ENCODE measurements around the gene ALOX12. TPM values are rescaled to one million over a fixed set of nuclear protein-coding genes. Genes with fewer than 3 reads are reported as not detected.

Gene ALOX12
- total RNA-seq, 8 experiments from 2014 or later: 0.23 to 1.6 (median 0.37) TPM; not detected in 2

DNA sequence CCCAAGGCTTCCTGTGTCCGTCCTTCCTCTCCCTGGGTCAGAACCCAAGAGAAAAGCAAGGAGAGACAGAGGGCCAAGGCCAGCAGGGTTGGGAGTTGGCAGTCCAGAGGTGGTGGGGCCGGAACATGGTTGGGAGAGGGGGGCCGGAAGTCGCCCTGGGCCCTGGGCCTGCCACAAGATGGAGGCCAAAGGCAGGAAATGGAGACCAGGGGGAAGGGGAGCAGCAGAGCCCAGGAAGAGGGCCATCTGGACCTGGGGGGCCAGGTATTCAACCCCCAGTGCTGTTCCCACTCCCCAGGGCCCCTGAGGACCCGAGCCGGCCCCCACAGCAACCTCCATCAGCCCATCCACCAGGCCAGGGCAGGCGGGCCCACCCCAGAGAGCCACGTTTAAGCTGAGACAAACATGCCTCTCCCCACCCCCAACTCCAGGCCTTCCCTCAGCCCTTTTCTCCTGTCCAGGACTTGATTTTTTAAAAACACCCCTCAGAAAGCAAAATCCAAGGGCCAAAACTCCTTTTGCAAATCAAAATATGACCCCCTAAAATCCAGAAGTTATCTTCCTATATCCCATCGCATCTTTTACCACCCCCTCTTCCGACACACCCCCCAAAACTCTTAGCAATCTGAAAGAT lies 22.6 kb downstream of the ALOX12 start:
- no peak overlapping the region for H3K27ac ChIP-seq
- WGBS, 10 experiments: 17 to 70% (median 67%) methylated on average over 1 to 2 of the region's 10 CpGs; no CpG with 5 or more reads in 7 of the 10 experiments
- in situ Hi-C loops (cut with MboI; ENCODE audit: low pct_unique_long_range_greater_than_20kb in 2 of 9, low sequenced_read_pairs in 9 of 9, unreplicated experiment in 9 of 9): loop anchor here in 2 of 9 experiments (25.0 kb wide), 1 partner anchor 356 kb away; the partner anchor contains the start of genes C17orf100 (in 2 of the 2) and MED31 (in 2 of the 2)
- ATAC-seq (replicated peaks in 6 of 8): no peak
- H3K4me3 ChIP-seq: no peak overlapping the region
- H3K4me1 ChIP-seq (replicated peaks in 1 of 2): peaks cover 9 to 13% of the 10 kb centered on the region in 2 donors

DNA sequence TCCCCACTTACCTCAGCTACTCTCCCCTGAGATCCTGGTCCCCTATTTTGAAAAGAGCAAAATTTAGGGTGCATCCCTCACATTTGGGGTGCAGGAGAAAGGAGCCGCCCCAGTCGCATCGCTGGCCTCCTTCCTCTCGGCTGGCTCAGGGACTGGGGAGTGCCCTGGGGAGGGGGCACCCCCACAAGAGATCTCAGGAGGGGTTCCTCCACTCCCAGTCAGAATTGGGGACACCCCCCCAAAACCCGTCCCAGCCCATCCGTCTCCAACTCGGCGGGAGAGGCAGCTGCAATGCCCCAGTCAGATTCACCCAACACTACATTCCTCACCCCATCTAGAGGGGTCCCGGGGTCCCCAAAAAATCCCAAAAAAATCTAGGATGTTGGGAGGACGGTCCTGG lies 23.5 kb downstream of the ALOX12 start:
- in situ Hi-C loops (cut with MboI; ENCODE audit: low pct_unique_long_range_greater_than_20kb in 2 of 9, low sequenced_read_pairs in 9 of 9, unreplicated experiment in 9 of 9): loop anchor here in 2 of 9 experiments (25.0 kb wide), 1 partner anchor 357 kb away; the partner anchor contains the start of genes C17orf100 (in 2 of the 2) and MED31 (in 2 of the 2)
- Histone ChIP-seq H3K4me1 (replicated peaks in 1 of 2) (peaks cover 5 to 9% of the 10 kb centered on the region in 2 donors), H3K4me3 (no peak overlapping the region), H3K27ac (no peak overlapping the region)
- ATAC-seq (replicated peaks in 6 of 8): no peak
- WGBS, 10 experiments: 5% methylated on average over 4 of the region's 10 CpGs; no CpG with 5 or more reads in 8 of the 10 experiments

DNA sequence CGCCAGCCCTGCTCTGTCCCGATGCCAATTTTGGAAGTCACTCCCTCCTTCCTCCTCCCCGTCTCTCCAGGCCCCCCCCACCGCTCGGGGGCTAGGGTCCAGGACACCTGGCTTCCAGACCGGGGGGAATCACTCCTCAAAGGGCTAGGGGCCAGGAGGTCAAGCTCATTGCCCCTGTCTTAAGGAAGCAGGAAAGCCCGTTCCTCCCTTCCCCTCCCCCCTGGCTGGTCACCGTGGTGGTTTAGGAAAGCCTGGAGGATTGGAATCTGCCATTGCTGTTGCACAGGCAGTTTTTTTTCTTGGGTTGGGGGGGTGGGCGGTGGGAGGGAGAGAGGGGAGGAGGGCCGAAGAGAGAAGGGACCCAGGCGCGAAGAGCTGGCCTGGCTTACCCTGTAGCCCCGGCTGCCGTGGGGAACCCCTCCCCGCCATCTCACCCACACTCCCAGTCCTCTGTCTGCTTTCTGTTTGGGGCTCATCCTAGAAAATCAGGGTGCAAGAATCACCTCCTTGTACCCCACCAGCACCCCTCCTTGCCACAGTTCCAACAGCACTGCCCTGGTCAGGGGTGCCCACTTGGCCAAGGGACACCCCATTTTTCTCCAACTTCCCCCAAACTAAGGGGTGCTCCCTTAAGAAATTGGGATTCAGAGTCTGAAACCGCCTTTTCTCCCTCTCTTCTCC lies 24.1 kb downstream of the ALOX12 start:
- peak in 2 of 8 experiments; percentile 2 to 11 for ATAC-seq (replicated peaks in 6 of 8)
- in situ Hi-C loops (cut with MboI; ENCODE audit: low pct_unique_long_range_greater_than_20kb in 2 of 9, low sequenced_read_pairs in 9 of 9, unreplicated experiment in 9 of 9): loop anchor here in 2 of 9 experiments (25.0 kb wide), 1 partner anchor 358 kb away; the partner anchor contains the start of genes C17orf100 (in 2 of the 2) and MED31 (in 2 of the 2)
- Histone ChIP-seq H3K4me3 (no peak overlapping the region), H3K4me1 (replicated peaks in 1 of 2) (peaks cover 5 to 9% of the 10 kb centered on the region in 2 donors), H3K27ac (no peak overlapping the region)
- 0 to 80% (median 45%) methylated on average over 1 to 3 of the region's 16 CpGs; no CpG with 5 or more reads in 4 of the 10 experiments for WGBS, 10 experiments

DNA sequence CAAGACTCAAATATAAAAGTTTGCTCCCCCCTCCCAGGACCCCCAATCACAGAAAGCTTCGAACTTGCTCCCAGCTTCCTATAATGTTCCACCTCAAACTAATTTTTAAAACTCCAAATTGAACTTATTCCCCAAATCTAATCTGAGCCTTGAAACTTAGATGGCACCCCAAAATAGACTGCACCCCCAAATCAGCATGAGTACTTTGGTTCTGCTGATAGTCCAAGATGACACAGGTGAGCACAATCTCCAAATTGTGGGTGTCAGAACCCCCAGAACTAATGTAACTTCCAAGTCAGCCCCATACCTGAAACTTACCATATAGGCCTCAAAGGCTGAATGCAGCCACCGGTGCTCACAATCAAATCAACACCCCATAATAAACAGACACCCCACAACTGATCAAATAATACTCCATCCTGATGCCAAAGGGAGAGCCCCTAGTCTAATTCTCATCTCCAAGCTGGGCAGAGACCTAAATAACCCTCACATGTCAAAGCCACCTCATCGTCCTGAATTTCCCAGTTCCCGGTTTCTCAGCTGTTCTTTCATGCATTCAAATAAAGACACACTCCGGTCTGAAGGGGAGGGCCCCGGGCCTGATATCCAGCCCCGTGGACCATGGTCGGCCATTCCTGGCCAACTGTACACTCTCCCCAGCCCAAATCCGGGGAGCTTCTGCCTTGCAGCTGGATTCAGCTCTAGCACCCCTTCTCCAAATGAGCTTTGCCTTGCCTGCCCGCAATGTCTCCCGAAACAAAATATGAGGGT lies 25.2 kb downstream of the ALOX12 start:
- peaks cover 0 to 5% of the 10 kb centered on the region in 2 donors for H3K4me1 ChIP-seq (replicated peaks in 1 of 2)
- in situ Hi-C loops (cut with MboI; ENCODE audit: low pct_unique_long_range_greater_than_20kb in 2 of 9, low sequenced_read_pairs in 9 of 9, unreplicated experiment in 9 of 9): loop anchor here in 2 of 9 experiments (25.0 kb wide), 1 partner anchor 359 kb away; the partner anchor contains the start of genes C17orf100 (in 2 of the 2) and MED31 (in 2 of the 2)
- H3K4me3 ChIP-seq: no peak overlapping the region
- H3K27ac ChIP-seq: no peak overlapping the region
- 0 to 100% (median 64%) methylated on average over 2 to 8 of the region's 11 CpGs; no CpG with 5 or more reads in 3 of the 10 experiments for WGBS, 10 experiments
- ATAC-seq (replicated peaks in 6 of 8): no peak

DNA sequence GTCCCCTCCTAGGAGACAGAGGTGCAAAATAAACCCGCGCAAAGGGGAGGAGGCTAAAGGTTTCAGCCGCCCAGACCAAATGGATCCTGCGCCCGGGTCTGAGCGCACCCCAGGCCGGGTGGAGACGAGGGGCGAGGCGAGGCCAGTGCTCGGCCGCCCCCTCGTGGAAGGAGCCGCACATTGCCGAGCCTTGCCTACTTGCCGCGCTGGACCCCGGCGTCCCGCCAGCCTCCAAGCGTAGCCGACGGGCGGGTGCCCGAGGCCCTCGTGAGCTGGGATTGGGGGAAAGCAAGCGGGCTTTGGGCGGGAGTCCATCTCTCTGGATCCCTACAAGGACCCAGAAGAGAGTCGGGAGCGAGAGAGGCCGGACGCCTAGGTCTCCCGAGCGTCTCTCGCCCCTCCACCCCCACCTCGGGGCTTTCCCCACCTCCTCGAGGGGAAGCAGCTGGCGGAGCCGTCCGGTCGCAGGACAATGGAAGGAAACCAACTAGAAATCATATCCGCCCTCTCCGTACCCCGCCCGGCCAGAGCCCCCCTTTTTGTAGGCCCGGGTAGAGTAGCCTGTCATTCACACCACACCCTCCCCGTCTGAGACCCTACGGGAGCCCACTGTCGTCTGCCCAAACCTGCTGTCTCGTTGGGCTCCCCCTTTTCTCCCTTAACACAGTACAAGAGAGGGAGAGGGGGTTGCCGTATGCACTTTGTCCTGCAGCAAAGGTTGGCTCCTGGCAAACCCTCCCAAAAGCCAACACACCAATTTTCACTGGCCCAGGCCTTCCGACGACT lies 26.3 kb downstream of the ALOX12 start:
- peak; percentile 34 to 79 (median 58) for ATAC-seq (replicated peaks in 6 of 8)
- Histone ChIP-seq H3K4me1 (replicated peaks in 1 of 2) (peaks cover 0 to 5% of the 10 kb centered on the region in 2 donors), H3K4me3 (peak overlapping the region in 1 of 5 donors; percentile 12), H3K27ac (no peak overlapping the region)
- 0 to 40% (median 0%) methylated on average over 1 to 8 of the region's 53 CpGs; no CpG with 5 or more reads in 5 of the 10 experiments for WGBS, 10 experiments
- in situ Hi-C loops (cut with MboI; ENCODE audit: low pct_unique_long_range_greater_than_20kb in 2 of 9, low sequenced_read_pairs in 9 of 9, unreplicated experiment in 9 of 9): loop anchor here in 2 of 9 experiments (25.0 kb wide), 1 partner anchor 360 kb away; the partner anchor contains the start of genes C17orf100 (in 2 of the 2) and MED31 (in 2 of the 2)

DNA sequence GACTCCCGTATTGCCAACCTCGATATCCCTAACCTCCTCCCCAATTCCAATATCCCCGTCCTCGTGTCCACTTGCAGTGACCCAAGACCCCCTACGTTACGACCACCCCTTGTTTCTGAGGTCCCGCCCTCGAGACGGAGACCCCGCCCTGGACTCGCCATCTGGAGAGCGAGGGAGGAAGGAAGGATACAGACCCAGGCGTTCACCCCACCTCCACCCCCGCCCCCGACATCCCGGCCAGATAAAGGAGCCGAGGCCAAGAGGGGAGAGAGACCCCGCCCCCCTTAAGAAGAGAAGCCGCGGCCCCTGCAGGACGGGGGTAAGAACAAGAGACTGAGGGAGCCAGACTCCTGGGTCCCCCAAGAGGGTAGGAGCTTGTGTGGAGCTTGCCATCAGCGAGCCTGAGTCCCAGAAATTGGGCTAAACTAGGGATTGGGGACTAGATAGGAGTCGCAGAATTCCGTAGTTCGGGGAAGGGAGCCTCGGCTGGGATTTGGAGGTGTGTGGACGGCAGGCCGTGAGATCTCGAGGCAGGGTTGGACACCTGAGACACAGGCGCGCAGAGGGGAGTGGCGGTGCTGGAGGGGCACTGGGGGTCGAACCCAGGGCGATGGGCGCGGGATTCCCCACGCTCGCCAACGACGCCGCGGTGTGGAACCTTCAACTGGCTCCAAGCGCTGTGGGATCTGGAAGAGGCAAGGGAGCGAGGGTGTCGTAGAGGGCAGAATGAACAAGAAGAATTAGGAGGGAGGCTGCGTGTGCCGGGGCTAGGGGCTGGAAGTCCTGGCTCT lies 27.1 kb downstream of the ALOX12 start, which contains the start of gene BCL6B:
Gene BCL6B (plus strand): TSS at position 270 of the 791 bp plus-strand sequence. CDS start 622 bp downstream, outside the sequence.
- peaks cover 0 to 5% of the 10 kb centered on the region in 2 donors for H3K4me1 ChIP-seq (replicated peaks in 1 of 2)
- 5 to 40% (median 32%) methylated on average over 4 to 15 of the region's 47 CpGs; no CpG with 5 or more reads in 5 of the 10 experiments for WGBS, 10 experiments
- peak within 1 kb of the TSS in 1 of 5 donors; percentile 18 for H3K4me3 ChIP-seq
- no peak for ATAC-seq (replicated peaks in 6 of 8)
- peak within 1 kb of the TSS in 1 of 2 donors; percentile 34 for H3K27ac ChIP-seq
- in situ Hi-C loops (cut with MboI; ENCODE audit: low pct_unique_long_range_greater_than_20kb in 2 of 9, low sequenced_read_pairs in 9 of 9, unreplicated experiment in 9 of 9): loop anchor here in 2 of 9 experiments (25.0 kb wide), 1 partner anchor 361 kb away; the partner anchor contains the start of genes C17orf100 (in 2 of the 2) and MED31 (in 2 of the 2)

DNA sequence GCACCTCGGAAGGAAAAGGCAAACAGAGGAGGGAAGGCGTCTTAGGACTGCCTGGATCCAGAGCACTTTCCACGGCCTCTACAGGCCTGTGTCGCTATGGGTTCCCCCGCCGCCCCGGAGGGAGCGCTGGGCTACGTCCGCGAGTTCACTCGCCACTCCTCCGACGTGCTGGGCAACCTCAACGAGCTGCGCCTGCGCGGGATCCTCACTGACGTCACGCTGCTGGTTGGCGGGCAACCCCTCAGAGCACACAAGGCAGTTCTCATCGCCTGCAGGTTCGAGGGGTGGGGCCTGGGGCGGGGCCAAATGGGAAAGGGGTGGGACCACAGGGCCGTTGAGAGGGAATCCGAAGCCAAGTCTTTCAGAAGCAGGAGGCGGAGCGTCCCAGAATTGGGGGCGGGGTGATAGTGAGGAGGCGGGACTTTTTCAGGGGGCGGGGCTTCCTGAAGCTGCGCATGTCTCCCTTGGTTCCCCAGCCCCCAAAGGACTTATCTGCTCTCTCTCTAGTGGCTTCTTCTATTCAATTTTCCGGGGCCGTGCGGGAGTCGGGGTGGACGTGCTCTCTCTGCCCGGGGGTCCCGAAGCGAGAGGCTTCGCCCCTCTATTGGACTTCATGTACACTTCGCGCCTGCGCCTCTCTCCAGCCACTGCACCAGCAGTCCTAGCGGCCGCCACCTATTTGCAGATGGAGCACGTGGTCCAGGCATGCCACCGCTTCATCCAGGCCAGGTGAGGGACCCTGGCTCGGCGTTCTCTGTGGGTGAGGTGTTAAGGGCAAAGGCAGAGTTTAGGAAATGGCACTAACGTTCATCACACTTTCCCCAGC lies 27.9 kb downstream of the ALOX12 start:
- Histone ChIP-seq H3K27ac (peak overlapping the region in 1 of 2 donors; percentile 34), H3K4me1 (replicated peaks in 1 of 2) (peaks cover 0 to 5% of the 10 kb centered on the region in 2 donors), H3K4me3 (peak overlapping the region in 1 of 5 donors; percentile 18)
- 25 to 100% (median 65%) methylated on average over 1 to 10 of the region's 51 CpGs; no CpG with 5 or more reads in 3 of the 10 experiments for WGBS, 10 experiments
- in situ Hi-C loops (cut with MboI; ENCODE audit: low pct_unique_long_range_greater_than_20kb in 2 of 9, low sequenced_read_pairs in 9 of 9, unreplicated experiment in 9 of 9): loop anchor here in 2 of 9 experiments (25.0 kb wide), 1 partner anchor 361 kb away; the partner anchor contains the start of genes C17orf100 (in 2 of the 2) and MED31 (in 2 of the 2)
- peak; percentile 63 to 89 (median 80) for ATAC-seq (replicated peaks in 6 of 8)

- ATAC-seq (replicated peaks in 6 of 8): no peak
- H3K4me3 ChIP-seq: no peak overlapping the region
- WGBS, 10 experiments: 100% methylated on average over 1 of the region's 8 CpGs; no CpG with 5 or more reads in 9 of the 10 experiments
- in situ Hi-C loops (cut with MboI; ENCODE audit: low pct_unique_long_range_greater_than_20kb in 2 of 9, low sequenced_read_pairs in 9 of 9, unreplicated experiment in 9 of 9): loop anchor here in 2 of 9 experiments (25.0 kb wide), 1 partner anchor 362 kb away; the partner anchor contains the start of genes C17orf100 (in 2 of the 2) and MED31 (in 2 of the 2)
- peaks cover 0 to 5% of the 10 kb centered on the region in 2 donors for H3K4me1 ChIP-seq (replicated peaks in 1 of 2)
- no peak overlapping the region for H3K27ac ChIP-seq
These were observed 28.5 kb downstream of the ALOX12 start for GRCh38 chr17:7024402-7024785.

DNA sequence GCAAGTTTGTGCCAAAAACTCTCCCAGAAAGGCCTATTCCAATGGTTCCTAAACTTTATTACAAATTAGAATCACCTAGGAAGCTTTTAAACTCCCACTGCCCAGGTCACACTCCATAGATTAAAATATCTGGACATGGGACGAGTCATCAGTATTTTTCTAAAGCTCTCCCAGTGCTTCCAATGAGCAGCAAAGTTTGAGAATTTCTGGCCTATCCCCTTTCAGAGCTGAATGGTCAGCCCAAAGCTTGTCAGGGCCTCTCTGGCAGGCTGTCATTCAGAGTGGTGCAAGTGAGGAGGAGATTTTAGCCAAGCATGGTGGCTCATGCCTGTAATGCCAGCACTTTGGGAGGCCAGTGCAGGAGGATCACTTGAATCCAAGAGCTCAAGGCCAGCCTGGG lies 29.4 kb downstream of the ALOX12 start:
- 40 to 83% (median 63%) methylated on average over 1 of the region's 1 CpG; no CpG with 5 or more reads in 7 of the 10 experiments for WGBS, 10 experiments
- no peak for ATAC-seq (replicated peaks in 6 of 8)
- in situ Hi-C loops (cut with MboI; ENCODE audit: low pct_unique_long_range_greater_than_20kb in 2 of 9, low sequenced_read_pairs in 9 of 9, unreplicated experiment in 9 of 9): loop anchor here in 5 of 9 experiments (25.0 kb wide), 4 partner anchors 112 to 537 kb away; partner anchors contain the start of genes SENP3 (in 1 of the 5), SLC2A4 (in 1 of the 5), TNFSF13 (in 1 of the 5) and YBX2 (in 1 of the 5)
- H3K27ac ChIP-seq: no peak overlapping the region
- peaks cover 0 to 3% of the 10 kb centered on the region in 2 donors for H3K4me1 ChIP-seq (replicated peaks in 1 of 2)
- no peak overlapping the region for H3K4me3 ChIP-seq

Measured in motor neuron (in vitro differentiated cells).